ENCODE results near the gene EDN2. TPM values are rescaled to one million over a fixed set of nuclear protein-coding genes. Genes with fewer than 3 reads are reported as not detected.

The EDN2 gene
- total and polyA plus RNA-seq, 2 of the 8 experiments (the other 6 are each of a cell fraction or from before 2014, with no cell fraction given): 0.32 to 0.39 TPM

DNA sequence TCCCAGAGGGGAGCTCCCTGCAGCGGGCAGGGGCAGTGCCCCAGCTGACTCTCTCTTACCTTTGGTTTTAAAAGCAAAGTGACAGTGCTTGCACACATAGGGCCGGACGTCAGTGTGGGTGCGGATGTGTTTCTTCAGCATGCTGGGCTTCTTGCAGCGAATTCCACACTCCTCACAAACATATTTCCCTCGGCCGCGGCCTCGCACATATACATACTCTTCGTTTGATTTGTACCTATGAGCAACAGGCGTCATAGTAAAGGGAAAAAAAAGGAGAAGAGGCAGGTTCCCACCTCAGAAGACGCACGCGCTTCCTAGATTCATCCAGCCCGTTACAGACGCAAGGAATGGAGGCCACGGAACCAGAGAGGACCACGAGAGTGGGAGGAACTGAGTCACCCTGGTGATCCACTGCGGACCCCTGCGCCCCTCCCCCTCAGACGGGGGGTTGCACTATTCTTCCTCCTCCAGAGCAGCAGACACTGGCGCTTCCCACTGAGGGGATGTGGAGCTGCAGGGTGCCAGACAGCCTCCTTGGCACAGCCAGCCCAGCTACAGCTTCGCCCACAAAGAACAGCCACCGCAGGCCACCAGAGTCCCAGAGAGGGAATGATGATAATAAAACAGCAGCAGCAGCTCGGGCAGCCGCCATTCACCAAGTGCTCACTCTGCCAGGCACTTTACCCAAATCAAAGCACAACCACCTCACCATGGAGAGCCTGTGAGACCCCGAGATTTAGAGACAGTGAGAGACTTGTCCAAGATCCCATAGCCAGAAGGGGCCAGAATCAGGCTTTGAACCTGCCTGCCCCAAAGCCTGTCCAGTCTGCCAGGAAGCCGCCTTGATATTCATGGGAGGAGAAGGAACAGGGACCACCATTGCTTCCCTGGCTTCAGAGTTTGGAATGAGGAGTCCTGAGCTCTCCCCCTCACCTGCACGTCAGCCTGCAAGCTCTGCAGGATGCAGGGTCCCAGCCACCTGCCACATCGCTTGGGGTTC, 40.5 kb upstream of the EDN2 start:
- Histone ChIP-seq H4K8ac (ENCODE audit: extremely low read depth, insufficient read depth, low read length) (no peak overlapping the region), H4K91ac (replicated peaks; ENCODE audit: insufficient read length, low read length) (no peak overlapping the region), H3K4me3 (ENCODE audit: extremely low read depth in 1 of 4, insufficient read depth in 2 of 4, low read depth in 3 of 4, low read length in 4 of 4) (no peak overlapping the region), H3K4me2 (ENCODE audit: insufficient read depth in 1 of 2, low read depth in 2 of 2, low read length in 2 of 2) (no peak overlapping the region), H2BK12ac (ENCODE audit: low read depth, low read length) (no peak overlapping the region), H3K27ac (ENCODE audit: low read depth, low read length) (no peak overlapping the region), H2BK5ac (ENCODE audit: low read depth, low read length) (no peak overlapping the region), H4K5ac (ENCODE audit: insufficient read length, low read depth, low read length) (no peak overlapping the region), H2AFZ (ENCODE audit: low read length) (no peak overlapping the region), H3K14ac (ENCODE audit: insufficient read length) (no peak overlapping the region), H3K23me2 (ENCODE audit: low read depth, low read length) (peaks cover 38% of the 10 kb centered on the region; the same call in 1 of the 2 replicates), H3K36me3 (ENCODE audit: control insufficient read depth in 2 of 4, insufficient read depth in 4 of 4, low read length in 3 of 4) (no peaks in the 10 kb centered on the region), H3K4me1 (replicated peaks in 1 of 4; ENCODE audit: control insufficient read depth in 3 of 4, insufficient read depth in 4 of 4, low read length in 3 of 4) (peaks cover 0 to 5% (median 0%) of the 10 kb centered on the region in 4 experiments; a peak in 1 of 7 replicates), H4K20me1 (replicated peaks in 1 of 2; ENCODE audit: control insufficient read depth in 1 of 2, insufficient read depth in 2 of 2, low read length in 2 of 2) (peaks cover 0 to 6% of the 10 kb centered on the region in 2 experiments), H3K9ac (replicated peaks in 1 of 4; ENCODE audit: extremely low read depth in 1 of 4, low read depth in 3 of 4, low read length in 3 of 4) (no peak overlapping the region), H3K79me1 (ENCODE audit: low read depth, low read length) (no peaks in the 10 kb centered on the region), H3K23ac (ENCODE audit: insufficient read length) (no peak overlapping the region), H2BK15ac (ENCODE audit: low read length) (no peak overlapping the region), H3K56ac (replicated peaks; ENCODE audit: insufficient read length, low read depth, low read length) (no peak overlapping the region), H2BK120ac (replicated peaks; ENCODE audit: low read depth, low read length) (no peak overlapping the region), H3K4ac (replicated peaks; ENCODE audit: insufficient read length, low read depth, low read length) (no peak overlapping the region), H3K79me2 (ENCODE audit: control insufficient read depth in 1 of 2, insufficient read depth in 2 of 2, low read length in 2 of 2) (no peaks in the 10 kb centered on the region), H2BK20ac (ENCODE audit: low read length) (no peak overlapping the region), H2AK5ac (ENCODE audit: low read depth, low read length) (no peak overlapping the region), H3K27me3 (replicated peaks in 1 of 4; ENCODE audit: control insufficient read depth in 3 of 4, extremely low read depth in 1 of 4, insufficient read depth in 3 of 4, low read length in 3 of 4) (no peaks in the 10 kb centered on the region), H3K9me3 (ENCODE audit: insufficient read depth in 2 of 2, low read depth in 1 of 2, low read length in 1 of 2) (peaks cover 1 to 2% of the 10 kb centered on the region in 2 experiments; a peak in 1 of 4 replicates), H3K18ac (ENCODE audit: extremely low read depth, low read length) (no peak overlapping the region)
- POLR2A ChIA-PET (ENCODE audit: partially characterized antibody): no interaction called here
- CTCF ChIA-PET (ENCODE audit: partially characterized antibody): interaction anchor here (0.6 to 5.0 kb wide), 12 partner anchors 8 to 512 kb away, joined by 3 to 40 read pairs (median 4); no protein-coding TSS in a partner anchor
- FAIRE-seq (no peak), DNase-seq (ENCODE audit: low read depth in 1 of 2, low spot score in 2 of 2) (no peak)
- 93% methylated on average over 30 of the region's 30 CpGs; no CpG with 5 or more reads in 1 of the 2 experiments for WGBS, 2 experiments (ENCODE audit: extremely low coverage in 1 of 2, insufficient coverage in 1 of 2, insufficient read length in 1 of 2, insufficient replicate concordance in 2 of 2, low coverage in 1 of 2, low lambda C conversion rate in 2 of 2, missing lambda C conversion rate in 1 of 2)
- TF ChIP-seq ASH2L (IDR thresholded peaks at IDR 0.05; ENCODE audit: low read length) (no peak), EZH2 (IDR thresholded peaks at IDR 0.05; ENCODE audit: low read depth, low read length, severe bottlenecking) (no peak)
- TF ChIP-seq, protein P1, sequence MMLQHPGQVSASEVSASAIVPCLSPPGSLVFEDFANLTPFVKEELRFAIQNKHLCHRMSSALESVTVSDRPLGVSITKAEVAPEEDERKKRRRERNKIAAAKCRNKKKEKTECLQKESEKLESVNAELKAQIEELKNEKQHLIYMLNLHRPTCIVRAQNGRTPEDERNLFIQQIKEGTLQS (IDR thresholded peaks at IDR 0.05; ENCODE audit: insufficient read depth, low read depth, low read length): no peak
